Tongue (tissue), 3 donors: Measurements from ENCODE around the gene DPM3. TPM values are rescaled to one million over a fixed set of nuclear protein-coding genes. Genes with fewer than 3 reads are reported as not detected.

Experiments
- DNase-seq: peaks from one replicate; pipeline ENCODE4 v3.0.0-alpha.2; 2015
- small RNA-seq: library from RNA; depleted of rRNA; stranded (forward); fragments of <200 nt; gene quantifications from one replicate; pipeline ENCODE3, GENCODE V24; 2014; ENCODE audit warnings: low replicate concordance
- total RNA-seq: library from RNA; depleted of rRNA; stranded (reverse); fragments of >200 nt; gene quantifications from one replicate; pipeline ENCODE4 v1.2.3, GENCODE V29; 2014

DPM3 gene
- total RNA-seq, 1 donor from 2014 or later, result 20.4 TPM

DNA sequence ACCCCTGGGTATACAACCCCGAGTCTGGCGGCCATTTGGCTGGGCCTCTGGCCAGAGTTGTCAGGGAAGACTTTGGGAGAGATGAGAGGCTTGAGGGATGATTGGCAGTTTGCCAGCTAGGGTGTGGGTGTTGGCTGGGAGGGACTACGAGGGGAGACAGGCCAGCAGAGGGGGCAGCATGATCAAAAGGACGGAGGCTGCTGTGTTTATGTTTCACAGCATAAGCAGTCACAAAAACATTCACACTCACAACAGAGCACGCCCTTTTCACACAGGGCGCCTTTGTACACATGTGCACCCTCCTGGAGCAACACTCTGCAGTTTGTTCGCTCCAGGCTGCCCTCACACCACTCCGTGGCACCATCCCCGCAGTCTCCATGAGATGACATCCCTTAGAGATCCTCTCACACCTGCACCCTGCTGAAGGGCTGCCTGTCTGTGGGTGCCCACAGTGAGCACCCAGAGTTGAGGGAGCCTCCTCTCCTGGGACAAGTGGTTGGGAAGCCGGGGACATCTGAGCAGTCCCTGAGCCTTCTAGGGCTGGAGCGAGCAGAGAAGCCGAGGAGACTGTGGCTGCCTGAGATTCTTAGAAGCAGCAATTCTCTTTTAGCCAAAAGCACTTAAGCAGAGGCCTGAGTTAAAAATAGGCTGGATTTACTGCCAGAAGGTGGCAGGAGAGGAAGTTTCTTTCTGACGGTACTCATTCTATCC, 46.3 kb downstream of the DPM3 start:
- DNase-seq, result peak; percentile 84

- no peak for DNase-seq
These were observed 47.7 kb downstream of the DPM3 start for GRCh38 chr1:155092641-155093040.

DNA sequence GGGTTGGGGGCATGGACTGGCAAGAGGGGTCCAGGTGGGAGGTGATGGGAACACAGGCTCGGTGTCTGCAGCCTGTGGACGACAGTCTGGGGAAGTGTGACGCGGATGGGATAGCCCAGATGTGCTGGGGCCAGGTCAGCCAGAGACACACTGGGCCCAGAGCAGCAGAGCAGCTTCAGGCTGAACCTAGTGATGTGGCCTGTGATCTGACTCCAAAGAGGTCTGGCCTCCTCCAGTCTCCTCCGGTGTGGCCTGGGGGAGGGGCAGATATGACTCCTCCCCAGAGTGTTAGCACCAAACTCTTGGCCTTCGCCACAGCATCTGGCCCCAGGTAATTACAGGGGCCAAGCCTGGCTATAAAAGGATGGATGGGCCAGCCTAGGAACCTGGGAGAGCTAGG, 48.2 kb downstream of the DPM3 start:
- no peak for DNase-seq

GRCh38 chr1:155091071-155092051, 49.0 kb downstream of the DPM3 start:
- DNase-seq, result peak; percentile 88

Small RNA genes within 50 kb of the gene (small RNA-seq; reads per million reads assigned to genes)
- not detected for gene HMGN2P18
- not detected for gene RF00019

Other genes with a start within 250 kb of the DPM3 start
- 15.7 TPM for gene PMVK, start 203.8 kb downstream of the DPM3 start, total RNA-seq
- 222 TPM for gene PBXIP1, start 184.4 kb downstream of the DPM3 start, total RNA-seq
- gene PYGO2, start 178.7 kb downstream of the DPM3 start, total RNA-seq, result 18.1 TPM
- 67.9 TPM for gene SHC1, start 169.8 kb downstream of the DPM3 start, total RNA-seq
- gene CKS1B, start 165.8 kb downstream of the DPM3 start, total RNA-seq, result 35.2 TPM
- gene FLAD1, start 157.2 kb downstream of the DPM3 start, total RNA-seq, result 17.0 TPM
- not detected for gene LENEP, start 146.9 kb downstream of the DPM3 start, total RNA-seq
- gene ZBTB7B, start 137.7 kb downstream of the DPM3 start, total RNA-seq, result 24.9 TPM
- 0.41 TPM for gene DCST2, start 106.8 kb downstream of the DPM3 start, total RNA-seq
- gene DCST1, start 106.7 kb downstream of the DPM3 start, total RNA-seq, result not detected
- gene ADAM15, start 89.2 kb downstream of the DPM3 start, total RNA-seq, result 62.6 TPM
- 5.0 TPM for gene EFNA4, start 76.8 kb downstream of the DPM3 start, total RNA-seq
- gene EFNA3, start 61.7 kb downstream of the DPM3 start, total RNA-seq, result 0.92 TPM
- gene EFNA1, start 12.7 kb downstream of the DPM3 start, total RNA-seq, result 25.4 TPM
- 11.5 TPM for gene SLC50A1, start 4.7 kb downstream of the DPM3 start, total RNA-seq
- gene KRTCAP2, start 32.8 kb upstream of the DPM3 start, total RNA-seq, result 29.6 TPM
- gene TRIM46, start 33.3 kb upstream of the DPM3 start, total RNA-seq, result 0.72 TPM
- 61.0 TPM for gene THBS3, start 67.4 kb upstream of the DPM3 start, total RNA-seq
- gene MTX1, start 68.2 kb upstream of the DPM3 start, total RNA-seq, result 26.2 TPM
- gene ENTREP3, start 115.0 kb upstream of the DPM3 start, total RNA-seq, result 6.9 TPM
- 22.1 TPM for gene SCAMP3, start 121.8 kb upstream of the DPM3 start, total RNA-seq
- 26.1 TPM for gene CLK2, start 133.0 kb upstream of the DPM3 start, total RNA-seq
- 1.6 TPM for gene HCN3, start 136.9 kb upstream of the DPM3 start, total RNA-seq
- gene PKLR, start 160.9 kb upstream of the DPM3 start, total RNA-seq, result 0.31 TPM
- 95.3 TPM for gene FDPS, start 168.3 kb upstream of the DPM3 start, total RNA-seq
- gene RUSC1, start 180.4 kb upstream of the DPM3 start, total RNA-seq, result 23.0 TPM